GM23338 (cell line): ENCODE results near the gene R3HDML. TPM values are rescaled to one million over a fixed set of nuclear protein-coding genes. Genes with fewer than 3 reads are reported as not detected.
A peak's percentile ranks its signal among the peaks of the same experiment; 100 is the strongest.
"Not testable (repeated sequence)": the region's sequence is repeated elsewhere in the genome, so short reads cannot be mapped to it uniquely, and the experiment has no call there.

Source experiments
- ATAC-seq: fragments of 200-7000 bp; cut with Tn5 transposase; 3 replicates; pipeline ENCODE4 v1.9.1; 2020
- DNase-seq: peaks from one replicate; pipeline ENCODE4 v3.0.0-alpha.2; 2015; ENCODE audit warnings: low spot score
- H2AFZ ChIP-seq: fragments of 200-600 bp; sonication (generic); 2 replicates; pipeline ENCODE4 v1.8.0; 2016; ENCODE audit warnings: antibody characterized with exemption, mild to moderate bottlenecking, moderate library complexity
- H3F3A ChIP-seq: fragments of 200-600 bp; sonication (generic); replicated peaks from 2 replicates; pipeline ENCODE4 v1.8.0; 2017; ENCODE audit warnings: antibody characterized with exemption, mixed run types, low read depth
- H3K27ac ChIP-seq: fragments of 200-600 bp; sonication (generic); 2 replicates; pipeline ENCODE4 v1.6.1; 2016; ENCODE audit warnings: low read depth
- H3K27me3 ChIP-seq: fragments of 200-600 bp; sonication (generic); 2 replicates; pipeline ENCODE4 v1.8.0; 2016; ENCODE audit warnings: mild to moderate bottlenecking, mixed run types, moderate library complexity; ENCODE audit not compliant: insufficient read depth
- H3K36me3 ChIP-seq: fragments of 200-600 bp; sonication (generic); 2 replicates; pipeline ENCODE4 v1.8.0; 2016; ENCODE audit warnings: mild to moderate bottlenecking; ENCODE audit not compliant: insufficient read depth
- H3K4me1 ChIP-seq: fragments of 200-600 bp; sonication (generic); 2 replicates; pipeline ENCODE4 v1.8.0; 2016; ENCODE audit warnings: mild to moderate bottlenecking, moderate library complexity; ENCODE audit not compliant: insufficient read depth
- H3K4me2 ChIP-seq: fragments of 200-600 bp; sonication (generic); 2 replicates; pipeline ENCODE4 v1.7.1; 2017; ENCODE audit warnings: mixed run types
- H3K4me3 ChIP-seq: fragments of 200-600 bp; sonication (generic); 2 replicates; pipeline ENCODE4 v1.6.1; 2016; ENCODE audit warnings: mixed run types
- H3K79me2 ChIP-seq: fragments of 200-600 bp; sonication (generic); replicated peaks from 2 replicates; pipeline ENCODE4 v1.8.0; 2017; ENCODE audit warnings: mild to moderate bottlenecking; ENCODE audit not compliant: insufficient read depth
- H3K9me2 ChIP-seq: fragments of 200-600 bp; sonication (generic); 2 replicates; pipeline ENCODE4 v1.8.0; 2017; ENCODE audit not compliant: insufficient read depth
- H4K20me1 ChIP-seq: fragments of 200-600 bp; sonication (generic); replicated peaks from 2 replicates; pipeline ENCODE4 v1.8.0; 2017; ENCODE audit warnings: mild to moderate bottlenecking; ENCODE audit not compliant: insufficient read depth
- H3K27ac Mint-ChIP-seq: 2 replicates; pipeline ENCODE4 v1.8.0; 2020; ENCODE audit warnings: inconsistent platforms, mild to moderate bottlenecking, moderate library complexity, mixed read lengths
- H3K27me3 Mint-ChIP-seq: 3 replicates; pipeline ENCODE4 v1.8.0; 2022; ENCODE audit warnings: low read depth, mild to moderate bottlenecking, moderate library complexity, mixed read lengths, inconsistent platforms; ENCODE audit not compliant: insufficient read depth, poor library complexity
- H3K36me3 Mint-ChIP-seq: 3 replicates; pipeline ENCODE4 v1.8.0; 2021; ENCODE audit warnings: low read depth, mild to moderate bottlenecking, inconsistent platforms, moderate library complexity, mixed read lengths
- H3K4me1 Mint-ChIP-seq: 3 replicates; pipeline ENCODE4 v1.8.0; 2020; ENCODE audit warnings: mild to moderate bottlenecking, inconsistent platforms, mixed read lengths
- H3K4me3 Mint-ChIP-seq: 3 replicates; pipeline ENCODE4 v1.8.0; 2021; ENCODE audit warnings: moderate library complexity, mild to moderate bottlenecking, inconsistent platforms, mixed read lengths
- H3K9me3 Mint-ChIP-seq: 3 replicates; pipeline ENCODE4 v1.8.0; 2020; ENCODE audit warnings: moderate library complexity, mild to moderate bottlenecking, inconsistent platforms, mixed read lengths
- CREB1 ChIP-seq: fragments of 250-450 bp; sonication (Bioruptor Pico); IDR thresholded peaks from 2 replicates; pipeline ENCODE4 v1.5.0; 2020; ENCODE audit warnings: low read depth, mild to moderate bottlenecking, moderate library complexity
- EZH2 ChIP-seq: fragments of 200-600 bp; sonication (generic); IDR thresholded peaks from one replicate; pipeline ENCODE4 v1.8.0; 2017; ENCODE audit warnings: antibody characterized with exemption, mild to moderate bottlenecking, low read depth; ENCODE audit not compliant: unreplicated experiment
- EZH2phosphoT487 ChIP-seq: fragments of 200-600 bp; sonication (generic); IDR thresholded peaks from one replicate; pipeline ENCODE4 v1.8.1; 2018; ENCODE audit warnings: antibody characterized with exemption; ENCODE audit not compliant: unreplicated experiment
- REST ChIP-seq: IDR thresholded peaks from one replicate; pipeline ENCODE4 v1.6.1; 2018; ENCODE audit warnings: antibody characterized with exemption; ENCODE audit not compliant: unreplicated experiment
- ZNF462 ChIP-seq: fragments of 250-450 bp; sonication (Bioruptor Pico); IDR thresholded peaks from 2 replicates; pipeline ENCODE4 v1.5.0; 2020; ENCODE audit warnings: mild to moderate bottlenecking, moderate library complexity
- polyA plus RNA-seq: library from polyadenylated mRNA; unstranded; fragments of >200 nt; fragmentation: Nextera tagmentation; extraction: Ambion mirVana; gene quantifications from 2 replicates; pipeline ENCODE4 v1.2.1, GENCODE V29; 2016
- total RNA-seq: library from RNA; depleted of rRNA; stranded (reverse); fragments of >200 nt; shearing (Covaris generic); gene quantifications from 2 replicates; pipeline ENCODE4 v1.2.3, GENCODE V29; 2014

R3HDML gene
- total and polyA plus RNA-seq, 2 experiments from 2014 or later, result not detected

GRCh38 chr20:44326391-44327159 lies 10.3 kb upstream of the R3HDML start:
- Mint-ChIP-seq H3K9me3 (no peaks in the 10 kb centered on the region), H3K36me3 (no peaks in the 10 kb centered on the region), H3K4me1 (peaks cover 14% of the 10 kb centered on the region), H3K27me3 (peaks cover 12% of the 10 kb centered on the region), H3K4me3 (peak overlapping the region; percentile 30; the same call in 1 of the 3 replicates), H3K27ac (no peak overlapping the region; the same call in 1 of the 2 replicates)
- Histone ChIP-seq H3K79me2 (no peaks in the 10 kb centered on the region), H3K36me3 (no peaks in the 10 kb centered on the region), H4K20me1 (no peaks in the 10 kb centered on the region), H3K9me2 (no peaks in the 10 kb centered on the region), H3K27me3 (peaks cover 5% of the 10 kb centered on the region; the same call in 1 of the 2 replicates), H3K4me3 (peak overlapping the region; percentile 59), H2AFZ (peak overlapping the region; percentile 89), H3K4me1 (peaks cover 3% of the 10 kb centered on the region; the same call in 1 of the 2 replicates), H3K4me2 (peak overlapping the region; percentile 79), H3K27ac (no peak overlapping the region), H3F3A (no peaks in the 10 kb centered on the region)
- ATAC-seq, result peak; percentile 84
- DNase-seq, result peak; percentile 80
- peak; percentile 25; the same call in 1 of the 2 replicates for TF ChIP-seq CREB1 (CRISPR knock-in tag)
- TF ChIP-seq EZH2, result no peak

GRCh38 chr20:44327748-44328147 lies 9.1 kb upstream of the R3HDML start:
- H4K20me1 ChIP-seq, DNase-seq, H3K79me2 ChIP-seq, H3K4me2 ChIP-seq, H3K4me1 ChIP-seq, H3F3A ChIP-seq, H3K36me3 Mint-ChIP-seq, H3K4me3 ChIP-seq, ATAC-seq, H3K27ac Mint-ChIP-seq, H3K36me3 ChIP-seq, H3K27me3 ChIP-seq, H3K27ac ChIP-seq, H2AFZ ChIP-seq, H3K4me3 Mint-ChIP-seq, H3K9me2 ChIP-seq, H3K9me3 Mint-ChIP-seq: not testable (repeated sequence)
- peaks cover 12% of the 10 kb centered on the region for H3K27me3 Mint-ChIP-seq
- H3K4me1 Mint-ChIP-seq, result peaks cover 14% of the 10 kb centered on the region

GRCh38 chr20:44328428-44328827 lies 8.4 kb upstream of the R3HDML start:
- no peaks in the 10 kb centered on the region for H3F3A ChIP-seq
- peaks cover 12% of the 10 kb centered on the region for H3K27me3 Mint-ChIP-seq
- DNase-seq (no peak), ATAC-seq (no peak)
- H3K27ac Mint-ChIP-seq, result no peak overlapping the region
- no peaks in the 10 kb centered on the region for H3K36me3 Mint-ChIP-seq
- no peak overlapping the region for H3K27ac ChIP-seq
- H3K4me3 ChIP-seq, result no peak overlapping the region
- no peak overlapping the region for H2AFZ ChIP-seq
- H3K4me1 Mint-ChIP-seq, result peaks cover 14% of the 10 kb centered on the region
- no peaks in the 10 kb centered on the region for H3K36me3 ChIP-seq
- H3K4me3 Mint-ChIP-seq, result no peak overlapping the region
- H3K4me2 ChIP-seq, result no peak overlapping the region
- peaks cover 5% of the 10 kb centered on the region; the same call in 1 of the 2 replicates for H3K27me3 ChIP-seq
- H3K79me2 ChIP-seq, result no peaks in the 10 kb centered on the region
- H3K9me2 ChIP-seq, result no peaks in the 10 kb centered on the region
- H3K4me1 ChIP-seq, result peaks cover 3% of the 10 kb centered on the region; the same call in 1 of the 2 replicates
- no peaks in the 10 kb centered on the region for H3K9me3 Mint-ChIP-seq
- H4K20me1 ChIP-seq, result no peaks in the 10 kb centered on the region
- no peak for TF ChIP-seq REST
- TF ChIP-seq ZNF462 (CRISPR knock-in tag), result no peak
- TF ChIP-seq EZH2phosphoT487, result no peak
- no peak for TF ChIP-seq EZH2
